Caki2 (cell line): ENCODE results near the gene PA2G4. TPM values are rescaled to one million over a fixed set of nuclear protein-coding genes. Genes with fewer than 3 reads are reported as not detected.
A peak's percentile ranks its signal among the peaks of the same experiment; 100 is the strongest.
"Not testable (repeated sequence)": the region's sequence is repeated elsewhere in the genome, so short reads cannot be mapped to it uniquely, and the experiment has no call there.

ENCODE experiments used
- DNase-seq: peaks from one replicate; pipeline ENCODE4 v3.0.0-alpha.2; 2015; ENCODE audit warnings: low read depth
- in situ Hi-C: cut with HindIII; loops from 2 replicates; pipeline ENCODE4 v1.10.0; 2016; ENCODE audit warnings: low sequenced_read_pairs, low pct_unique_long_range_greater_than_20kb, mixed read lengths
- total RNA-seq: library from RNA; depleted of rRNA; stranded (reverse); fragments of >200 nt; shearing (Covaris generic); gene quantifications from 2 replicates; pipeline ENCODE4 v1.2.3, GENCODE V29; 2014; ENCODE audit warnings: low replicate concordance

PA2G4 gene
- total RNA-seq, 1 experiment from 2014 or later, result 415 TPM

DNA sequence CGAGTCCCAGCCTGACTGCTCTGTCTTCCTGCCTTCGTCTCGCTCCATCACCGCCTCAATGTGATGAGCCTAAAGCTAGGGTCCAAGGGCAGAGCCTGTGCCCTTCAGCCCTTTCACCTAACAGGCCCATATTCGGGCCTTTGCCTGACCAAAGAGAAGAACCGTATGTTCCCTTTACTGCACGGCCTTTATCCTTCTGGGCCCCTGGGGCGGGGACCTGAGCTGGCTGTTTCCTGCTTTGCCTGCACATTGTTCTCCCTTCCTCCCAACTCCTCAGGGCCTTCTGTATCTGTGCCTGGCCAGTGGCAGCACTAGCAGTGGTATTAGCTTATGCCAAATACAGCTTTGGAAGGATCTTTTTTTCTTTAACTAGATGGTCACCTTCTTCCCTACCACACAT is 39.5 kb downstream of the PA2G4 start:
- no peak for DNase-seq
- in situ Hi-C loops, result no loop called here

DNA sequence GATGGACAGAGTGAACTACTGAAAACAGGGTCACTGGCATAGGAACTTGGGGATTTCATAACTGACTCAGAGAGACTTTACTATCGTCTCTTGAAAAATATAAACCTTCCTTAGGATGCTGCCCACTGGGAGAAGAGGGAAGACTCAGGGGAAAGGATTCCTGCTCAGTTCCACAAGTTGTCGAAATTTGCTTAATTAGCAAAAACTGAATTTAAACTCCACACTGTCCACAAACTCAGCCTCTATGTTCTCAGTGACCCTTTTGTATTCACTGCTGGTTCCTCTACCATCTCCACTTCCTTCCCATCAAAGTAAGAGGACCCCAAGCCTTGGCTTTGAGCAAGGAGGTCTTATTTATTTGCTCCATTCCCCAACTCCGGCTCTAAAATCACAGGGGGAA is 40.9 kb downstream of the PA2G4 start:
- in situ Hi-C loops, result no loop called here
- DNase-seq, result no peak

DNA sequence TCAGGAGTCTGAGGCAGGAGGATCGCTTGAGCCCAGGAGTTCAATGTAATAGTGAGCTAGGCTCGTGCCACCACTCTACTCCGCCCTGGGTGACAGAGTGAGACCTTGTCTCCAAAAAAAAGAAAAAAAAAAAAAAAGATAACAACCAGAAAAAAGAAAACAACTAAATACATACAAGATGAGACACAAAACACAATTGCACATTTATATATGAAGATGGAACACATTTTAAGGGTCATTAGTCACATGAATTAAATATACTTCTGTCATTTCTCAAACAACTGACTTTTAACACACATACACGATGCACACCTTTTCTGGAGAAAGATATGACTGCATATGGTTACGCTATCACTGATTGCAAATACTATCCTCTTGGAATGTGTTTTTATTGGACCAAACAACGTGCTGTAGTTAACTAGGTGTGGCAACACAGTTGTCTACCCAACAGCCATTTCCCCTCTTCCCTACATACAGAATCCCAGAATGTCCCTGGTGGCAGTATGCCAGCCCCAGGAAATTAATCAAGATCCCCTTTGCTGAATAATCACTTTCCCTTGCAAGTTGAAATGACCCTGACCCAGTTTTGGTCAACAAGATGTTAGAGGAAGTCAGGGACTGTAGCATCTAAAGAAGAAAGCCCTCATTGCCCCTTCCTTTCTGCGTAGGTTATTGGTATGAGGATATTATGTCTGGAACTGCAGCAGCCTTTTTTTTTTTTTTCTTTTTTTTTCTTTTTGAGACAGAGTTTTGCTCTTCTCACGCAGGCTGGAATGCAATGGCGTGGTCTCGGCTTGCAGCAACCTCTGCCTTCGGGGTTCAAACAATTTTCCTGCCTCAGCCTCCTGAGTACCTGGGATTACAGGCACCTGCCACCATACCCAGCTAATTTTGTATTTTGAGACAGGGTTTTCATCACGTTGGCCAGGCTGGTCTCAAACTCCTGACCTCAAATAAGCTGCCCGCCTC is 42.4 kb downstream of the PA2G4 start:
- DNase-seq, result peak; percentile 72
- in situ Hi-C loops, result no loop called here

DNA sequence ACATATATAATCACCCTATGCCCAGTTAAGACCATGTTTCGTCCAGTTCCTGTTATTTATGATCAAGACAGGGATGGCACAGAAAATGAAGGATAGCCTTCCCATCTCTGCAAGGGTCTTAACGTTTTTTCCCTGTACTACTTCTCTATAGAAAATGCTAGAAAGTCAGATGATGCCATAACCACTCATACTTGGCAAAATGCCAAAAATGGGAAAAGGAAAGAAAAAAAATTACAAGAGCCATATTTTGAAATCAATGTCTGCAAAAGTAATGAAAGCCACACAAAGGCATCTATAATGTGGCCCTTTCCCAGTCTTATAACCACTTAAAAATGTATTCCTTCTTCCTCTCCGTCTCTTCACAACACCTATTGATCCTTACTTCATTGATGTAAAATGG is 46.2 kb downstream of the PA2G4 start:
- in situ Hi-C loops, result no loop called here

DNA sequence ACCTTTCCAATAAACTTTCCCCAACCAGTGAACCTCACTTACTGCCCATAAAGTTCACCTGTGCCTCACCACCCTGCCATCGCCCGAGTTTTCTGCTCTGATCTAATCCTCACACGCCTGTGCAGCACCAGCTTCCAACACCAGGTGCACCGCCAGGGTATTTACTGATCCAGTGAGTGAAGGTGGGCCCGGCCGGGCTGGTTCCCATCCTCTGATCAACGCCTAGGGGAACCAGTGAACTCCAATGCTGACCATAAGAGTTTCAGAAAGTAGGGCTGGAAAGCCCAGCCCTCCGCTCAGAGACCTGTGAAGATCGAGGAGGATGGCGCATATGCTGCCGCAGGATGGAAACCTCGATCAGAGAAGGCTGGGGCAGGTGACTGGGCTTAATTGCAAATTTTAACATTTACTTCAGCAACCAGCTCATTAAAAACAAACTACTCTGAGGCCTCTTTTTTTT is 47.3 kb downstream of the PA2G4 start:
- in situ Hi-C loops, result no loop called here
- DNase-seq, result peak; percentile 77

More for the DNA sequence above, 46.2 kb downstream of the PA2G4 start:
- DNase-seq, result no peak

- in situ Hi-C loops, result no loop called here
- DNase-seq, result peak; percentile 88
These were observed 47.9 kb downstream of the PA2G4 start, which contains the start of gene MYL6B for GRCh38 chr12:56152132-56152755. MYL6B (plus strand) TSS chr12:56152587; CDS start chr12:56153919, 1,332 bp downstream.

- no peak for DNase-seq
- in situ Hi-C loops, result no loop called here
These were observed 48.7 kb downstream of the PA2G4 start for GRCh38 chr12:56152756-56153677.

- DNase-seq, result no peak
- in situ Hi-C loops, result no loop called here
These were observed 49.3 kb downstream of the PA2G4 start for GRCh38 chr12:56153678-56154065.

DNA sequence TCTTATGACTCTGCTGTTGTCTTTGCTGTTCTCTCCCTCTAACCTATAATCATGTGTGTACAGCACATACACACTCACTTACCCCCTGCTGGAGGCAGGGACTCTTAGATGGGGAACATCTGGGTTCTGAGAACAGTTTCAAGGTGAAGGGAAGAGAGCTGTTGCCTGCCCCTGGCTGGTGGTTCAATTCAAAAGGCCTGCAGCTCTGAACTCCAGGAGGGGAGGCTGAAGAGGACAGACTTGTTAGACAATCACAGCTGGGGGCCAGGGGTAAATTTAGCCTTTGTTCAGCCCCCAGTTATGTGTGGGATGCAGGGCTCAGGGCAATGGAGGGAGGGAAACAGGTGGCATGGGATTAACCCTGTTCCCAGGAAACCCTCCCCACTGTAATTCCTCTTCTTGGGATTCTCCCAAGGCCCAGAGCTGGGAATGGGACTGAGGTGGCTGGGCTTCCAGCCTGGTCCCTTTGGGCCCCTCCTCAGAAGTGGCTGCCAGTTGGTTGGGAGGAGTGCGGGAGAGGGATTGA is 50.0 kb downstream of the PA2G4 start:
- in situ Hi-C loops, result no loop called here
- DNase-seq, result no peak

DNA sequence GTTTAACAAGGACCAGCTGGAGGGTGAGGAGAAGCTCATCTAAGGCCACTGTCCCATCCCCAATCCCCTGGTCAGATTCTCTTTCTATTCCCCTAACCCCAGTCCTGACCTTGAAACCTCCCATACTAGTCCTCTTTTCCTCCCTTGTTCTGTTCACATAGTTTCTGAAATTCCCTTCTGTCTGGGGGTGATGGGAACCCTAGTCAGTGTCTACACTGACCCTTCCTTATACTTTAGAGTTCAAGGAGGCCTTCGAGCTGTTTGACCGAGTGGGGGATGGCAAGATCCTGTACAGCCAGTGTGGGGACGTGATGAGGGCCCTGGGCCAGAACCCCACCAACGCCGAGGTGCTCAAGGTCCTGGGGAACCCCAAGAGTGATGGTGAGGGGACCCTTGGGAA is 50.5 kb downstream of the PA2G4 start:
- in situ Hi-C loops, result no loop called here
- no peak for DNase-seq

GRCh38 chr12:56155256-56155845 is 51.0 kb downstream of the PA2G4 start:
- in situ Hi-C loops, result no loop called here

GRCh38 chr12:56156464-56157200 is 52.3 kb downstream of the PA2G4 start:
- in situ Hi-C loops, DNase-seq: not testable (repeated sequence)

More at GRCh38 chr12:56155256-56155845, 51.0 kb downstream of the PA2G4 start:
- no peak for DNase-seq

DNA sequence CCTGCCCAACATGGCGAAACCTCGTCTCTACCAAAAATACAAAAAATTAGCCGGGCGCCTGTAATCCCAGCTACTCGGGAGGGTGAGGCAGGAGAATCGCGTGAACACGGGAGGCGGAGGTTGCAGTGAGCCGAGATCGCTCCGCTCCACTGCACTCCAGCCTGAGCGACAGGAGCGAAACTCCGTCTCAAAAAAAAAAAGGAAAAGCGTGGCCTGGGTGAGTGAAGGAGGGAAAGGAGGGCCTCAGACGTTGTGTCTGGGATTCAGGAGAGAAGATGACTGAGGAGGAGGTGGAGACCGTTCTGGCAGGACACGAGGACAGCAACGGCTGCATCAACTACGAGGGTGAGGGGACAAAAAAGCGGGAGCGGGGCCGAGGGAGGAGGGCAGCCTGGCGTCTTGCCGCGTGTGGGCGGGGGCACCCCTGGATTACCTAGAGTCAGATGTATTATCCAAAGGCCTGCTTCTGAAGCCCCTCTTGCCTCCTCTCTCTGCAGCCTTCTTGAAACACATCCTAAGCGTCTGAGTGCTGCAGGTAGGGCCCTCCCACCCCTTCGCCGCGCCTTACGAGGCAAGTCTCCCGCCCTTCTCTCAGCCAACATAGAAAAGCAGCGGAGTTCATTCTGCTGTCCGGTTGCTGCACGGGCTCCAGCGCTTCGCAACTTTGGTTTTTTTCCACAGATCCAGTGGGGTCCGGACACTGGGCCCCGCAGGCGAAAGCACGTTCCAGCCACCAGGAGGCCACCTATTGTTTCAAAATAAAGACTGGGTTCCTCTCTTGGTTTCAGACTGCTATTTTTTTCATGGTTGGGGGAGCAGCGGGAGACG is 53.1 kb downstream of the PA2G4 start:
- DNase-seq, result peak; percentile 93
- in situ Hi-C loops, result no loop called here

DNA sequence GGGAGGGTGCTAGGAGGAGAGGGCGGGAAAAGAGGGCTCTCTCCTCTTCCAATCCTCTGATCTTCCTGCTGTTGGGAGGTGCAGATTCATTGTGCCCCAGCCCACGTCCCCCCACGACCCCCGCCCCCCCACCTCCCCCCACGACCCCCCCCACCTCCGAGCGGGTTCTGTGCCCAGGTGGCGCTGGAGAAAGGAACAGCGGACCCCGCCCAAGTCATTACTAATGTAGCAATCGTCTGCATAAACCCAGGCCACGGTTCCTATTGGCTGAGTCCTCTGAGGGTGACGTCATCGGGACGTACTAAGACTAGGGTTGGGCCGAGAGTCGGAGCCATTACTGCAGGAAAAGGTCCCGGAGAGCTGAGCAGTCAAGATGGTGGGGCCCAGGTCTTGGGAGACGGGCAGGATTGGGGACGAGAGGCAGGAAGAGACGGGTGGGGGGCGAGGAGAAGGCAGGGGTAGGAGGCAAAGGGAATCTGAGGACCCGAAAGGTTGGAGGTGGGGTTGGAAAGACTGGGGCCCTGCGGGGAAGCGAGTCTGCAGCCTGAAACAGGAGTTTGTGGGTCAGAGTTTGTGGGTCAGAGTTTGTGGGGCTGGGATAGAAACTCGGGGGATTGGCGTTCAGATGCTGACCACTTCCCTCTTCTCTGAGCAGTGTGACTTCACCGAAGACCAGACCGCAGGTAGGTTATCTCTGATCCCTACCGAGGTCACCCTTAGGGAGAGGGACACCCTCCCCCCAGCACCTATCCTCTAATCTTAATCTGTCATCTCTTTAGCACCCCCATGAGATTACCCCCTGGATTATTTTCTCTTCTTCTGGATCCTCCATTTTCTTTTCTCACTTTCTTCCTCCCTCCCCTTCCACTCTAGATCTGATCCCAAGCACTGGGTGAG is 53.9 kb downstream of the PA2G4 start, which contains the start of gene MYL6:
Gene MYL6, plus strand, starts transcription at position 331 of the 897 bp plus-strand sequence. Its CDS starts 43 bp downstream, at position 374.
- in situ Hi-C loops, result no loop called here
- peak; percentile 93 for DNase-seq

- in situ Hi-C loops, result no loop called here
- peak; percentile 65 for DNase-seq
These were observed 54.6 kb downstream of the PA2G4 start for GRCh38 chr12:56158926-56159461.
